ENCODE measurements around the gene FRS3. TPM values are rescaled to one million over a fixed set of nuclear protein-coding genes. Genes with fewer than 3 reads are reported as not detected.

Gene FRS3
- total RNA-seq, 2 donors from 2014 or later, result 5.9 to 18.4 TPM

- no peaks in the 10 kb centered on the region for H3K27me3 ChIP-seq (replicated peaks; ENCODE audit: insufficient read depth)
- TF ChIP-seq POLR2AphosphoS5 (IDR thresholded peaks at IDR 0.05) (no peak), CTCF (IDR thresholded peaks at IDR 0.05) (no peak), POLR2A (IDR thresholded peaks at IDR 0.05) (no peak)
- peaks cover 8% of the 10 kb centered on the region for H3K4me1 ChIP-seq (replicated peaks)
- peak overlapping the region; percentile 45 to 65 for H3K4me3 ChIP-seq
- intact Hi-C loops (cut with DNase I), result no loop called here
- H3K36me3 ChIP-seq, result no peaks in the 10 kb centered on the region
- 34% methylated on average over 6 of the region's 6 CpGs for WGBS
- H3K27ac ChIP-seq, result peak overlapping the region in 1 of 2 donors; percentile 22
- H3K9me3 ChIP-seq, result no peaks in the 10 kb centered on the region
- no peak for DNase-seq (ENCODE audit: low spot score)
These were observed 805 bp downstream of the FRS3 start for GRCh38 chr6:41778895-41779294.

GRCh38 chr6:41777551-41778285 lies 2.0 kb downstream of the FRS3 start:
- intact Hi-C loops (cut with DNase I), result no loop called here
- DNase-seq (ENCODE audit: low spot score), result no peak
- 89% methylated on average over 5 of the region's 5 CpGs for WGBS
- Histone ChIP-seq H3K27ac (no peak overlapping the region), H3K9me3 (no peaks in the 10 kb centered on the region), H3K4me3 (no peak overlapping the region), H3K36me3 (no peaks in the 10 kb centered on the region), H3K27me3 (replicated peaks; ENCODE audit: insufficient read depth) (no peaks in the 10 kb centered on the region), H3K4me1 (replicated peaks) (peaks cover 8% of the 10 kb centered on the region)
- TF ChIP-seq POLR2AphosphoS5 (IDR thresholded peaks at IDR 0.05) (no peak), POLR2A (IDR thresholded peaks at IDR 0.05) (no peak), CTCF (IDR thresholded peaks at IDR 0.05) (no peak)

- WGBS, result 92% methylated on average over 13 of the region's 13 CpGs
- no peaks in the 10 kb centered on the region for H3K27me3 ChIP-seq (replicated peaks; ENCODE audit: insufficient read depth)
- TF ChIP-seq POLR2AphosphoS5 (IDR thresholded peaks at IDR 0.05), result no peak
- TF ChIP-seq CTCF (IDR thresholded peaks at IDR 0.05), result no peak
- TF ChIP-seq POLR2A (IDR thresholded peaks at IDR 0.05), result no peak
- no peak overlapping the region for H3K27ac ChIP-seq
- H3K4me3 ChIP-seq, result no peak overlapping the region
- no peaks in the 10 kb centered on the region for H3K9me3 ChIP-seq
- DNase-seq (ENCODE audit: low spot score), result no peak
- no peaks in the 10 kb centered on the region for H3K4me1 ChIP-seq (replicated peaks)
- intact Hi-C loops (cut with DNase I), result no loop called here
- H3K36me3 ChIP-seq, result peaks cover 0 to 13% of the 10 kb centered on the region in 2 donors
These were observed 4.3 kb downstream of the FRS3 start for GRCh38 chr6:41775293-41775882.

- peaks cover 0 to 13% of the 10 kb centered on the region in 2 donors for H3K36me3 ChIP-seq
- WGBS, result 85% methylated on average over 3 of the region's 3 CpGs
- no peak overlapping the region for H3K27ac ChIP-seq
- no peaks in the 10 kb centered on the region for H3K27me3 ChIP-seq (replicated peaks; ENCODE audit: insufficient read depth)
- DNase-seq (ENCODE audit: low spot score), result no peak
- intact Hi-C loops (cut with DNase I), result no loop called here
- TF ChIP-seq POLR2AphosphoS5 (IDR thresholded peaks at IDR 0.05), result no peak
- no peak for TF ChIP-seq POLR2A (IDR thresholded peaks at IDR 0.05)
- TF ChIP-seq CTCF (IDR thresholded peaks at IDR 0.05), result no peak
- no peaks in the 10 kb centered on the region for H3K9me3 ChIP-seq
- H3K4me3 ChIP-seq, result no peak overlapping the region
- no peaks in the 10 kb centered on the region for H3K4me1 ChIP-seq (replicated peaks)
These were observed 4.9 kb downstream of the FRS3 start for GRCh38 chr6:41774841-41775240.
